Measurements from ENCODE around the gene KIF1A.
A peak's percentile ranks its signal among the peaks of the same experiment; 100 is the strongest.

The KIF1A gene, protein sequence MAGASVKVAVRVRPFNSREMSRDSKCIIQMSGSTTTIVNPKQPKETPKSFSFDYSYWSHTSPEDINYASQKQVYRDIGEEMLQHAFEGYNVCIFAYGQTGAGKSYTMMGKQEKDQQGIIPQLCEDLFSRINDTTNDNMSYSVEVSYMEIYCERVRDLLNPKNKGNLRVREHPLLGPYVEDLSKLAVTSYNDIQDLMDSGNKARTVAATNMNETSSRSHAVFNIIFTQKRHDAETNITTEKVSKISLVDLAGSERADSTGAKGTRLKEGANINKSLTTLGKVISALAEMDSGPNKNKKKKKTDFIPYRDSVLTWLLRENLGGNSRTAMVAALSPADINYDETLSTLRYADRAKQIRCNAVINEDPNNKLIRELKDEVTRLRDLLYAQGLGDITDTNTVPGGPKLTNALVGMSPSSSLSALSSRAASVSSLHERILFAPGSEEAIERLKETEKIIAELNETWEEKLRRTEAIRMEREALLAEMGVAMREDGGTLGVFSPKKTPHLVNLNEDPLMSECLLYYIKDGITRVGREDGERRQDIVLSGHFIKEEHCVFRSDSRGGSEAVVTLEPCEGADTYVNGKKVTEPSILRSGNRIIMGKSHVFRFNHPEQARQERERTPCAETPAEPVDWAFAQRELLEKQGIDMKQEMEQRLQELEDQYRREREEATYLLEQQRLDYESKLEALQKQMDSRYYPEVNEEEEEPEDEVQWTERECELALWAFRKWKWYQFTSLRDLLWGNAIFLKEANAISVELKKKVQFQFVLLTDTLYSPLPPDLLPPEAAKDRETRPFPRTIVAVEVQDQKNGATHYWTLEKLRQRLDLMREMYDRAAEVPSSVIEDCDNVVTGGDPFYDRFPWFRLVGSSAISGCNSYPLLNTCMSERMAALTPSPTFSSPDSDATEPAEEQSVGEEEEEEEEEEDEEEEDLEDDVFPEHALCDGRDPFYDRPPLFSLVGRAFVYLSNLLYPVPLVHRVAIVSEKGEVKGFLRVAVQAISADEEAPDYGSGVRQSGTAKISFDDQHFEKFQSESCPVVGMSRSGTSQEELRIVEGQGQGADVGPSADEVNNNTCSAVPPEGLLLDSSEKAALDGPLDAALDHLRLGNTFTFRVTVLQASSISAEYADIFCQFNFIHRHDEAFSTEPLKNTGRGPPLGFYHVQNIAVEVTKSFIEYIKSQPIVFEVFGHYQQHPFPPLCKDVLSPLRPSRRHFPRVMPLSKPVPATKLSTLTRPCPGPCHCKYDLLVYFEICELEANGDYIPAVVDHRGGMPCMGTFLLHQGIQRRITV (N-terminal part only)

DNA sequence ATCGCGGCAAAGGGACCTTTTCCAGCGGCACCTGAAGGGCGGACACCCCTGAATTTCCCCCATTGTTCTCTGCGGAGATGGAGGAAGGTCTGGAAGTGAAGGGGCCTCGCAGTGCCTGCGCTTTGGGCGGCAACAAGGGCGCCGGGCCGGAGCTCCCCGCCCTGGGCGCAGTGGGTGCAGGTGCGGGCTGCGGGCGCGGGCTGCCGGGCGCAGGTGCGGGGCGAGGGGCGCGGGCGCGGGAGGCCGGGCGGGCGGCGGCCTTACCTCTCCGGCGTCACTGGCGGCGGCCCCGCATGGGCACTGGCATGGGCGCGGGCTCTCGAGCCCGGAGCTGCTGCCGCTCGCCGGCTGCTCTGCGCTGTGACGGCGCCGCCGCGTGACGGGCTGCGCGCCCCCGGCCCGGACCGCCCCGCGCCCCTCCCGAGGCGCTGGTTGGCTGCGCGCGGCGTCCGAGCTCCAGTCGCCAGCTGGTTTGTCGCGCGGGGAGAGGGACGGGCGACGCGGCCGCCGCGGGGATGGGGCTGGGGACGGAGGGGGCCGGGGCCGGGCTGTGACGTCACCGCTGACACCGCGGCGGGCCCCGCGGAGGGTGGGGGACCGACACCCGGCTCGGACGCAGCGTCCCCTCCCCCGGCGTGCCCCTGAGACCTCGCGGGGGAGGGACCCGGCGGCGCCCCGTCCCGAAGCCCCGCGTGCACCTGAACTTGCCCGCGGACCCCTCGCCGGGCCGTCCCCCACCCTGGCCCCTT is at the start of gene KIF1A:
TSS of gene KIF1A (minus strand) at position 362 of the 749 bp plus-strand sequence. CDS start 22,467 bp downstream, outside the sequence.
- DNase-seq = peak; percentile 20

DNA sequence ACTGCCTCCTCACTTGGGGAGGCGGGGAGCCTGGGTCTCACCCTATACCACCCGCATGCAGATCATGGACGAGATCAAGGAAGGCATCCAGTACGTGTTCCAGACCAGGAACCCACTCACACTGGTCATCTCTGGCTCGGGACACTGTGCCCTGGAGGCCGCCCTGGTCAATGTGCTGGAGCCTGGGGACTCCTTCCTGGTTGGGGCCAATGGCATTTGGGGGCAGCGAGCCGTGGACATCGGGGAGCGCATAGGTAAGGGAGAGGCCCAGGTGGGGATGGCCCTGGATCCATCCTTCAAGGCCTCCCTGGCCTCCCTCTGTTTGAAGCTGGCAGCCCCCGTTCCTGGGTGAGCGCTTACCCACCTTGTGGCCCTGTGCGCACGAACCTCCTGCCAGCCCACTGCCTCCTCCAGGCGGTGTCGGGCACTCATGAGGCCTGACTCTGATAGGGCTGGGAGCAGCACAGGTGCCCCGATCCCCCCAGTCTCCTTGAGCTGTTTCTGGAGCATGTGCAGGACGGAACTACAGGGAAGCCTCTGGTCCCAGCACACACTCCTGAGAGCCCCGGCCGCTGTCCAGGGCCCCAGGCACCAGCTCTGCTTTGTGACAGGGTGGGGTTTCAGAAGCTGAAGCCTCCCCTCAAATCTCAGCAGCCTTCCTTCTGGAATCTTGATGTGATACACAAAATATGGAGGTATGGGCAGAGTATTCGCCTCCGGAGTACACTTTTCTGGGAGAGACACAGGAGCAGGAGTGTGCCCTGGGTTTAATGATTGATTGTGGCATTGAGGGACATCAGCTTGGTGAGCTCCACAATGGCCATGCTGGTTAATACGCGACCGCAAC is 49.3 kb upstream of the KIF1A start:
- no peak for DNase-seq

DNA sequence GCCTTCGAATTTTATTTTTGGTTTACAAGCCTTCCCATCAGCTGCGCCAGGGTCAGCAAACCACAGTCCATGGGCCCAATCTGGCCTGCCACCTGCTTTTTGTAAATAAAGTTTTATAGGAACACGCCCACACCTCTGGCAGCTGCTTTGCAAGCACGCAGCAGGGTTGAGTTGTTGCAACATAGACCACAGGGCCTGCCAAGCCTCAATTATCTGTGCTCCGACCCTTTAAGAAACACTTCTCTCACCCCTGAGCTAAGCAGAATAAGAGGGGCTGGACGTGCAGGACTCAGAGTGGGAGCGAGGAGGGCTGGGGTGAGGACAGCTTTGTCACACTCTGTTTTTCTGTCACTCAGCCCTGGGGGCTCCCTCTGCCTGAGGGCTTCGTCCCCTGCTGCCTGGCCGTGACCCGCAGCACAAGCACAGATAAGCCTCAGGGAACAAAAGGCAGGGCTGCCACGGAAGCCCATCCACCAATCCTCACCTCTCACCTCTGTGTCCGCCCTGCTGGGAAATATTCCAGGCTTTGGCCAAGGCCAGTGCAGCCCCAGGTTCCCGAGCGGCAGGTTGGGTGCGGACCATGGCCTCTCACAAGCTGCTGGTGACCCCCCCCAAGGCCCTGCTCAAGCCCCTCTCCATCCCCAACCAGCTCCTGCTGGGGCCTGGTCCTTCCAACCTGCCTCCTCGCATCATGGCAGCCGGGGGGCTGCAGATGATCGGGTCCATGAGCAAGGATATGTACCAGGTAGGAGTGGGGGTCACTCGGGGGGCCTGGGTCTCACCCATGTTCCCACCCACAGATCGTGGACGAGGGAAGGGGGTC is 48.5 kb upstream of the KIF1A start, which contains the start of gene AGXT:
TSS of gene AGXT (plus strand) at position 539 of the 823 bp plus-strand sequence. CDS start at position 581, 42 bp downstream.
- peak; percentile 36 for DNase-seq

DNA sequence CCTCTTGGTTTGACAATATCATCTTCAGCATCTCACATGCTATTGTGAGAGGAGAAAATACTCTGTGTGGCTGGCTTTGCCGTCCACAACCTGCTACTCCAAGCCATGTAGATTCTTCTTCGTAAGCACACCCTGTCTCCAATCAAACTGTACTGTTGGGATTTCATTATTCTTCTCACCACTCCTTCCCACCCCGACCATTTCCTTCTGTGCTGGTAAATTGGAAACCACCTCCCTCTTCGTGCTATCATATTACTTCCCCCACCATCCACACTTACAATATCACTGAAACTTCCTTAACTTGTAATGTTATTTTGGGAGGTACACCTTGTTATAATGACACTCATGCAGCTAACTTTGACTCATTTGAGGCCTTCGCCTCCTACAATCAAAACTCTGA is 45.4 kb upstream of the KIF1A start:
- no peak for DNase-seq

DNA sequence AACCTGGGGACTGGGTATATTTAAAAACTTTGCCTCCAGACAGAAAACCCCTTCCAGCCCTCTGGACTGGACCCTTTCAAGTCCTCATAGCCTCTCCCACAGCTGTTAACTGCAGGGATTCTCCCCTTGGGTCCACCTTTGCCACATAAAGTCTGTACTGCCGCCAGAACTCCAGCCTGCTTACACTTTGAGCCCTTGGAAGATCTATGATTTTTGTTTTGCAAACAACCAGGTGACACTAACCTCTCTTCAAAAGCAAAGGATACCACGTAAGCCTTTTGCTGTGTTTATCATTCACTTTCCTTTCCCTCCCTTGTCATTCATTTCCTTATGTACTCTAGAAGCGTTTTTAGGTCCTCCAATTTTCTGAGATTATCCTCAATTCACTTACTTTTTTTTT is 44.5 kb upstream of the KIF1A start:
- no peak for DNase-seq

DNA sequence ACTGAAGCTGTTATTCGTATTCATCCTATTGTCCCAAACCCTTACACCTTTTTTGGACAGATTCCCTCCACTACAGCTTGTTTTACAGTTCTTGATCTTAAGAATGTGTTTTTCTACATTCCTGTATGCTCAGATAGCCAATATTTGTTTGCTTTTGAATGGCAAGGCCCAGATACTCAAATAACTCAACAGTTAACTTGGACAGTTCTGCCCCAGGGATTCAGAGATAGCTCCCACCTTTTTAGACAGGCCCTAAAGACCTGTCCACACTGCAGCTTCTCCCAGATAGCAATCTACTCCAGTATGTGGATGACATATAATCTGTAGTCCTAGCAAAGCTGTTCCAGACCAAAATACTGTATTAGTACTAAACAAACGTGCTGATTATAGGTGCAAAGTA is 41.5 kb upstream of the KIF1A start:
- no peak for DNase-seq

DNA sequence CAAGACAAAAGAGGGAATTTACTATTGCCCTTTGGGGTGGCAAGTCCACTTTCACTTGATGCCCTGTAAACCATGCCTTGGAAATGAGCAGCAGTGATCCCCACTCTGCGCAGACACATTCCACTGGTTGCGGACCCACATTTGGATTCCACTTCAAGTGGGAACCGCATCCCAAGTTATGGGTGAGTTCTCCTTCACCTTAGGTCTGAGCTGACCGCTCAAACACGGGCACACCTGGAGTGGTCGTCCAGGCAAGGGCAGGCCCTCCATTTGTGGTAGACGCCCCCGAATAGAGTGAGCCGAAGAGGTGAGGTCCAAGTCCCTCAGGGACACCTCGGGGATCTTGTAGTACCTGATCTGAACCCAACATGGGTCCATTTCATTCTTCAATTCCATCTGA is 38.9 kb upstream of the KIF1A start:
- DNase-seq = no peak

DNA sequence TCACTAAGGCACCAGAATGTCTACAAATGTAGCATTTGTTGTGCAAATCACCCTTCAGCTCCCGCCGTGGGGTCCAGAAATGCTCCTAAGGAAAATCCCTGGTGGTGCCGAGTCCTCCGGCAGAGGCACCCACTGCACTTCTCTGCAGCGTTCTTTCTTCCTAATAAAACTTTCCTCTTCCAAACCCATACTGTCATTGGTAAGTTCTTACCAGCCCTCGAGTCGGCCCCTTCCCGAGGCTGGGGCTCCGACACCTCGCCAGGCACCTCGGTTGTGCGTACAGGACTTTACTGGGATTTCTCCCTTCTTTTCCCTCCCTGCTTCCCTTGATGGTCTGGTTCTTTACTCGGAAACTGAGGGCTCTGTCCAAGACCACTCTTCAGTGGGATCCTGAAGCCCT is 38.3 kb upstream of the KIF1A start:
- DNase-seq = no peak

DNA sequence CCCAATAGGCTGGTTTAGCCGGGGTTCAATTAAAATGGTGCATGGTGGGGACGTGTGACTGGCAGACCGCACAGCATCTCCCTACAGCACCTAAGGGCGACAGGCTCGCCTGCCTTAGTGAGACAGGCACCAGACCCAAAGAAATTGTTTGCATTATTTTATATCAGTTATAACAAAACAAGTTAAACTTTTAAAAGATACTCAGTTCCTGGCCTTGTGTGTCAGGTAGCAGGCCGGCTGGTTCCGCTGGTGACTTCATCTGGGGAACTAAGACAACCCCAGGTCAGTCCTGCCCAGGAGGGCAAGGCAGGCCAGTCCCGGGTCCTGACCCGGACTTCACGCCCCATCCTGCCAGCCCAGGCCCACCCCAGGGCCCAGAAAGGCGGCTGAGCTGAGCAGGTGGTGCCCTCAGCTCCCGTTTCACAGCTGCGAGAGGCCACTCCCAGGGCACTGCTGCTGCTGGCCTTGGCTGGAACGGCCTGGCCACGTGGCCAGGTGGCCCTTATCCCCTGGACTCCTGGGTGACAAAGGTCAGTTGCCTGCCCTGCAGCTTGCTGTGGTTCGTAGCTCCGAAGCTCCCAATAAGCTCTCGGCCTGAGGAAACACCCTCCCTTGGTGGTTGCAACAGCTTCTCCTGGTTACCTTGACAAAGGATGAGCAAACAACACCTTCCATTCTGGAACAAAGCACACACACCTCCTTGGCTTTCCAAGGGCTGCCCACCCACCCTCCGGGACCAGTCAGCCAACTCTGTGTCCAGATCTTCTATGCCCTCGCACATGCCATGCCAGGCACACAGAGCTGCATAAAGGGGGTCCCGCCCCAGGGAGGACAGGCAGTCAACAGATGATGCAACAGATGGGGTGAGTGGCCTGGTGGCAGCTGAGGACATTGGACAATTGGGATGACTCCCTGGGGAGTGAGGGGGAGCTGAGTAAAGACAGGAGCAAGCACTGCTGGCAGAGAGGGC is 37.3 kb upstream of the KIF1A start:
- DNase-seq = no peak

DNA sequence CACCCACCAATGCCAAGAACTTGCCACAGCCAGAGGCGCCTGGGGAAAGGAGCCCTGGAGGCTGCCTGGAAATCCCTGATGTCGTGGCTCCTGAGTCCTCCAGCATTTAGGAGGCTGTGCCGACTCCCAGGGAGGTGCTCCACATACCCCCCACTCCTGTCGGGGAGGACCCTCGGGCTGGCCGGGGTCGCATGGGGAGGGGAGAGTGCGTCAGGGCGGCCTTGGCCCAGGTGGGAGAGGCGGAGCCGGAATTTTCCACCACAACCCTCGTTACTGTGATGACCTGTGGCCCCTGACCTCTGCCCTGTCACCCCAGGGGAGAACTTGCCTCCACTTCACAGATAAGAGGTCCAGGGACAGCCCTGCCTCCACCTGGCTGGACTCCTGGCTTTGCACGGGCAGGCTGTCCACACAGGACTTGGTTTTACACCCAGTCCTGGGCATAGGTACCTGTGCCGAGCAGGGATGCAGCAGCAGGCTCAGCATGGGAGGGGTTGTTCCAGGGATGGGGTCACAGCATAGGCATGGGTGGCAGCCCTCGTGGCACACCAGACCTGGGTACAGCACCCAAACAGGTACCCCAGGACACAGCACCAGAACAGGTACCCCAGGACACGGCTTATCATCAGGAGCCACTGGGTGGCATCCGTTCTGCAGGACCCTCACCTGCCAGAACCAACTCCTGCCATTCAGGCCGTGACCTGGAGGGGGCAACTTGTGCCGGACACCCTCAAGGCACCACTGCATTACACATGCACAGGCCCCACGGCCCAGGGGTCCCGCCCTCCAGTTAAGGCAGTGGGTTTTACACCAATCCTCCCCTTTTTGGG is 36.3 kb upstream of the KIF1A start:
- no peak for DNase-seq

DNA sequence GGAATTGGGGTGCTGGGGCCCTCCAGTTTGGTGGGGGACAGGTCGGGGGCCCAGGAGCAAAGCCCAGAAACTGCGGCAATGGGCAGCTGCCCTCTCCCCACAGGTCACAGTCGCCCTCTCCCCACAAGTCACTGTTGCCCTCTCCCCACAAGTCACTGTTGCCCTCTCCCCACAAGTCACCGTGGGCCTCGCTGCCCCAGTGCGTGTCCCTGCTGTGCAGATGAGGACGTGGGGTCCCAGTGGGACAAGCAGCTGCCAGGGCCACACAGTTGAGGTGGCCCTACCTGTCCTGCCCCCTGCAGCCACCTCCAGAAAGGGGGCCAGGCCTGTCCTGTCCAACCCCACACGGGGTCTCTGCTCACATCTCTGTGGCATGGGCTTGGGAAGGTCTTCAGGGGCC is 35.7 kb upstream of the KIF1A start:
- no peak for DNase-seq

DNA sequence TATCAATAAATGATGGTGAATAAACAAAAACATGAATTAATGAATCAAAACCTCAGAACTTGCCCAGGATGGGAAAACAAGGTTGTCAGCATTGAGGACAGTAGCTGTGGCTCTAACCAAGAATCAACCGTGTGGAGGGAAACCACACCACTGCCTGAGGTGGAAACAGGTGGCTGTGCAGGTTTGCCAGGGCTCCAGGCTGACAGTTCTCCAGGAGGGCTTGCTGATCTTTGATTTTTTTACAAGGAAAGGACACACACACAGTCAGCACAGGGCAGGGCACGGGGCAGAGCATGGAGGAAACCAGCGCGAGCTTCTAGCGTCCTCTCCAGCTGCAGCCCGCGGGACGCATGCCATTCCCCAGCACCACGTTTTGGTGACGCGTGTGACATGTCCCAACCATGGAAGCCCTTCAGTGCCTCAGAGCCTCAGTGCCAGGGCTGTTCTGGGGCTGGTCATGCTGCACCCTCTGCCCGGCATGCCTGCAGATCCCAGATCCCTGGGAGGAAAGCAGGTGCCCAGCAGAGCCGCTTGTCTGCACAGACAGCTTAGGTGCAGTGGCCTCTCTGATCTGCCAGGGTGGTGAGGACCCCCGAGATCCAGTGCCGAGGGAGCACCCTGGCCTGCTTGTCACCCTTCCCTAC is 32.8 kb upstream of the KIF1A start:
- DNase-seq = no peak

DNA sequence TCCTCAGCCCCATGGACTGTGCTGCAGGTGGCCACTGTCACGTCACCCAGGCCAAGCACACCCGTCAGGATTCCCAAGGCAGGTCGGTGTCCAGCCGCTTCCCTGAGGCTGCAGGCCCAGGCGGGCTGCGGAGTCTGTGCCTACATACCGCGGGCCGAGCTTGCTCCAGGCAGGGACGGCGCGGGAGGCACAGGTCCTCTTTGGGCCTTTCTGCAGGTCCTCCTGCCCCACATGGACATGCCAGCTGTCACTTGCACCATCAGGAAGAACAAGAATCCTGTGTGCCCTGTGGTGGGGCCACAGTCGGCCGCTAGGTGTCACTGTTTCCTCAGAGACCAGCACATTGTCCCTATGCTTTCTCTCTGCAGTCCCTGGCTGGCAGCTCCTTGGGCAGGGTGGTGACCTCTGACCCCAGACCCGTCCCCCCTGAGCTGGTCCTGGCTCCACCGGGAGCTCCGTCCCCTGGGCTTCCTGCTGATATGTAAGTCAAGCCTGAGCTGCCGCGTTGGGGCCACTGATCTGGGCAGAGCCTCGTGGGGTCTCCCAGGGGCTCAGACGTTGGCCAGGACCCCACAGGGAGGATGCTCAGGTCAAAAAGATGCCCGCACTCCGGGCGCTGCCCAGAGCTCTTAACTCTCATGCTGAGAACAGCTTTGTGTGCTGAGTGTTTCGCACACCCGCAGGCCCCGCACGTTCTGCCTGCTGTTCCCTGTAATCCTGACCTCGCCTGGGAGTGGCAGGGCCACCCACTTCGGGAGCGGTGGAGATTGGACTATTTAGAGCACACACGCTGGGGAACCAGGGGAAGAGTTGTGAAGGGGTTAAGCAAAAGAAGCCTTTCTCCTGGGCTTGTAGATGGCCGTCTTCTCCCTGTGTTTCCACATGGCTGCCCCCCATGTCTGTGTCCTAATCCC is 31.3 kb upstream of the KIF1A start:
- DNase-seq = peak; percentile 85

DNA sequence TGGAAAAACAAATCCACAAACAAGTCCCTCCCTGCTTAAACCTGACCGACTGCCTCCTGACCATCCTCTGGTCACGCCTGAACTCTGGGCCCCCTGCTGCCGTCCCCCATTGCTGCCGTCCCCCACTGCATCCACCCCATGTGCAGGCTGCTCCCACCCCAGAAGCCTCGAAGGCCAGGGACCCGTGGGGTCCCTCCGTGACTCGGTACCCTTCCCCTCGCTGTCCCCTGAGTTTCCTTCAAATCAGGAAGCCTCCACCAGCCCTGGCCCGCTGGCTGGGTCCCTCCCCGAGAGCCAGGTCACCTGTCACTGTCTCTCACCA is 30.7 kb upstream of the KIF1A start:
- DNase-seq = no peak

DNA sequence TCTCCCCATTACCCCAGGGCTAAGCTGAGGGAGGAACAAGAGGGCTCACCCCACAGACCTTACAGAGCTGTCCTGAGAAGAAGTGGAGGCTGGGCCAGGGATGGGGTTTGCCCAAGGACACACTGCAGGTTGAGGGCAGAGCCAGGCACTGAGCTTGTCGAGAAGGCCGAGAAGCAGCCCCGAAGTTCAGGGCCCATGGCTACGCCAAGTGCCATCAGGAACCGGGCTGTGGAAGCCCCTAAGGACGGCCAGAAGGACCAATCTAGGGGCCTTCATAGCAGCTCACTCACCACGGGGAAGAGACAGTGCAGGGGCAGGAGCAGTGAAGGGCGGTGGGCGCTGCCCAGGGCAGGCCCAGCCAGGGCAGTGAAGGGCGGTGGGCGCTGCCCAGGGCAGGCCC is 30.0 kb upstream of the KIF1A start:
- no peak for DNase-seq

DNA sequence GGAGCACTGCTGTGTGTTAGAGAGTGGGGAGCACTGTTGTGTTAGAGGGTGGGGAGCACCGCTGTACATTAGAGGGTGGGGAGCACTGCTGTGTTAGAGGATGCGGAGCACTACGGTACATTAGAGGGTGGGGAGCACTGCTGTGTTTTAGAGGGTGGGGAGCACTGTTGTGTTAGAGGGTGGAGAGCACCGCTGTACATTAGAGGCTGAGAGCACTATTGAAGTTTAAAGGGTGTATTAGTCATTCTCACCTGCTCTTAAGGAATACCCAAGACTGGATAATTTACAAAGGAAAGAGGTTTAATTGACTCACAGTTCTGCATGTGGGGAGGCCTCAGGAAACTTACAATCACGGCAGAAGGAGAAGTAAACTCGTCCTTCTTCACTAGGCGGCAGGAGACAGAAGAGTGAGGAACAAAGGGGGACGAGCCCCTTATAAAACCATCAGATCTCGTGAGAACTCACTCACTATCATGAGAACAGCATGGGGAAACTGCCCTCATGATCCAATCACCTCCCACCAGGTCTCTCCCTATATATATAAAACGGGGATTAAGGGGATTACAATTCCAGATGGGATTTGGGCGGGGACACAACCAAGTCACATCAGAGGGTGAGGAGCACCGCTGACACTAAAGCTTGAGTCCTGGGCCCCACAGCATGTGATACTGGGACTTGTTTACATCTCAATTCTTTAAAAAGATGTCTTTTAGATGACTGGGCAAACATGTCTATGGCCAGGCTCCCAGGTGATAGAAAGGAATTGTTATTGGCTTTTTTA is 29.1 kb upstream of the KIF1A start:
- DNase-seq = no peak
